Effector CD8-positive, alpha-beta T cell (primary cell): ENCODE measurements around the gene C22orf31.
"Not testable (repeated sequence)": the region's sequence is repeated elsewhere in the genome, so short reads cannot be mapped to it uniquely, and the experiment has no call there.

Experiments used
- DNase-seq: peaks from one replicate; lab custom pipeline; 2025; lab: John Stamatoyannopoulos, UW
- total RNA-seq, 4 experiments: gene quantifications; one replicate each; lab custom pipeline; 2026; lab: John Stamatoyannopoulos, UW

Gene C22orf31
- 0 reads per million in 4 experiments for total RNA-seq

GRCh38 chr22:29061773-29062172, at the start of gene C22orf31:
C22orf31 (minus strand) TSS chr22:29061831; CDS start chr22:29061792, 39 bp downstream.
- no peak for DNase-seq

- no peak for DNase-seq
Observed at GRCh38 chr22:29110946-29111345, 49.3 kb upstream of the C22orf31 start.

GRCh38 chr22:29109822-29110221, 48.2 kb upstream of the C22orf31 start:
- no peak for DNase-seq

- DNase-seq, result no peak
Observed at GRCh38 chr22:29108137-29108536, 46.5 kb upstream of the C22orf31 start.

- DNase-seq, result no peak
Observed at GRCh38 chr22:29106839-29107238, 45.2 kb upstream of the C22orf31 start.

- DNase-seq, result no peak
Observed at GRCh38 chr22:29105468-29105867, 43.8 kb upstream of the C22orf31 start.

GRCh38 chr22:29103121-29103520, 41.5 kb upstream of the C22orf31 start:
- DNase-seq, result no peak

- DNase-seq, result no peak
Observed at GRCh38 chr22:29102300-29102699, 40.7 kb upstream of the C22orf31 start.

GRCh38 chr22:29098296-29098695, 36.7 kb upstream of the C22orf31 start:
- no peak for DNase-seq

- no peak for DNase-seq
Observed at GRCh38 chr22:29096736-29097669, 35.4 kb upstream of the C22orf31 start.

- no peak for DNase-seq
Observed at GRCh38 chr22:29095459-29095858, 33.8 kb upstream of the C22orf31 start.

- DNase-seq, result no peak
Observed at GRCh38 chr22:29093501-29094300, 32.1 kb upstream of the C22orf31 start.

- no peak for DNase-seq
Observed at GRCh38 chr22:29093030-29093429, 31.4 kb upstream of the C22orf31 start.

GRCh38 chr22:29092243-29092642, 30.6 kb upstream of the C22orf31 start:
- DNase-seq, result no peak

- no peak for DNase-seq
Observed at GRCh38 chr22:29090039-29090438, 28.4 kb upstream of the C22orf31 start.

- no peak for DNase-seq
Observed at GRCh38 chr22:29089507-29089906, 27.9 kb upstream of the C22orf31 start.

- DNase-seq, result no peak
Observed at GRCh38 chr22:29088809-29089208, 27.2 kb upstream of the C22orf31 start.

GRCh38 chr22:29087012-29087411, 25.4 kb upstream of the C22orf31 start:
- no peak for DNase-seq

- DNase-seq, result no peak
Observed at GRCh38 chr22:29083933-29084591, 22.4 kb upstream of the C22orf31 start.

- DNase-seq, result not testable (repeated sequence)
Observed at GRCh38 chr22:29083576-29083932, 21.9 kb upstream of the C22orf31 start.

GRCh38 chr22:29082826-29083545, 21.4 kb upstream of the C22orf31 start:
- no peak for DNase-seq
